Amygdala (tissue), 56 donors: Measurements from ENCODE around the gene RTP1.
"Not testable (repeated sequence)": the region's sequence is repeated elsewhere in the genome, so short reads cannot be mapped to it uniquely, and the experiment has no call there.

ENCODE experiments used
- DNase-seq, 56 donors: peaks; one replicate each; lab custom pipeline; 2025; lab: John Stamatoyannopoulos, UW

RTP1 gene

DNA sequence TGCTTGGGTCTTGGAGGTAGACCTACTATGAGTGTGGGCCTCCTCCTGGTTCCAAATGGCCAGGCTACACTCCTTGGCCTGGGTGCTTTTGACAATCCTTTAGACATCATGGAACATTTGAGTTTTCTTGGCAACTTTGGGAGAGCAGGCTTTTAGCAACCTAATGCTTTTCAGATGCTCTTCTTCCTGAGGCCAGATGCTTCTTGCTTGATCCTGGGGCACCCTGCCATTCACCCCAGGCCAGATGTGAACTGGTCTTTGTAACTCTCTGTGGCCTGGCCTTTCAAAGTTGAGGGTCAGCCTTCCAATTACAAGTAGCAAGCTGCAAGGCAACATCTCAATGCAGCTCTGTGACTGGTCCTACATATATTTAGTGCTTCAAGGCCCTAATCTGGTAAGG is 40.5 kb downstream of the RTP1 start:
- DNase-seq: no peak

GRCh38 chr3:187238239-187238638 is 41.0 kb downstream of the RTP1 start:
- DNase-seq: no peak

- DNase-seq: not testable (repeated sequence)
These were observed 41.5 kb downstream of the RTP1 start for GRCh38 chr3:187238835-187239234.

DNA sequence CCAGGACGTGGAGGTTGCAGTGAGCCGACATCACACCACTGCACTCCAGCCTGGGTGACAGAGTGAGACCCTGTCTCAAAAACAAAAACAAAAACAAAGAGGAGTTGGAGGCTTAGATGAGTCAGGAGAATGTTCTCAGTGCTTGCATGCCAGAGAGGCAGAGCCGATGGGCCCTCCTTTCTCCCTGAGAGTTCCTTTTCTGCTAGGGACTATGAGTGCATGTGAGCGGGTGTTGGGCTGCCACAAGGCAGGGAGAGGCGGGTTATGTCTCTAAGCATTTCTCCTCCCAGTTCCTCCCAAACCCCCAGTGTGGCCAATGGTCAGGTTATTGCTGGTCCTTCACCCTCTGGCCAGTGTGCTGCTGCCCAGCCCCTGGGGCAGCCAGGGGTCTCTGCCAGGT is 45.1 kb downstream of the RTP1 start:
- no peak for DNase-seq

DNA sequence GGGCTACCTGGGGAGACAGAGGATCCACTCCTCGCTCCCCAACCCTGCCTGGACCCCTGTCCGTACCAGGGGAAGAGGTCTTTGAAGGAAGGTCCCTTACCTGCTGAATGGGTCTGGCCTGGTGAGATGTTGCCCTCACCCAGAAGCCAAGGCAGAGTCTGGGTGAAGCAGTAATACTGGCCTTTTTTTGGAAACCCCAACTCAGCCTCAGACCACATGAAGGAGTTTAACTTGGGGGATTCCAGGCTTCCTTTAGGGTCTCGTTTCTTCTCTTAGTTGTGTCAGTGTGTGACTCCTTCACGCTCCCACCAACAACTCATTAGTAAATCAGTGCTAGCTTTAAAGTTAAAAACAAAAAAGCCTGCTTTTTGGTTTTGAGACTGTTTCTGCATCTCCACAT is 45.6 kb downstream of the RTP1 start:
- no peak for DNase-seq

DNA sequence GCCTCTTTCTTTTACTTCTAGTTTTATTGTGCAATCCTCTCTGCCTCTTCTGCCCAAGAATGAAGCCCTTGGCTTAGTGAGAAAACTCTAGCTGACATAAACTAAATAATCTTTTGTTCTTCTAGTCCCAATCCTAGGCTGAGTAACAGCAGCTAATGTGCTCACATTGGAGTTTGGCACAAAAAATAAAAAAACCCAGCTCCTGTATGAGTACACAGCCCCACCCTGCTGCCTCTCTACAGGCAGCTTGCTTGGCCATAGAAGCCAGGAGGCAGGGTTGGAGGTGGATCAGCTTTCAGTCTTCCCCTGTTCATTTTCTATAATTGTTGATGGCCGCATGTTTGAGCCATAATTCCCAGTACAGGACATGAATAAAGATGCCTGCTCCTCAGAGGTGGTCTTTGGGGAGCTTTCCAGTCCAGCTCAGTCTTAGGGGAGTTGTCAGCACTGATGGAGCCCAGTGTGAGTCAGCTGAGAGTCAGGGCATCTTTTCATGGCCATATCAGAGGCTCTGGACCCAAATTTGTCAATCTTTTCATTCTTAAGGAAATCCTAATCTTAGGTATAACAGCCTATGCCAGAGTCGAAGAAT is 46.7 kb downstream of the RTP1 start:
- DNase-seq: no peak

DNA sequence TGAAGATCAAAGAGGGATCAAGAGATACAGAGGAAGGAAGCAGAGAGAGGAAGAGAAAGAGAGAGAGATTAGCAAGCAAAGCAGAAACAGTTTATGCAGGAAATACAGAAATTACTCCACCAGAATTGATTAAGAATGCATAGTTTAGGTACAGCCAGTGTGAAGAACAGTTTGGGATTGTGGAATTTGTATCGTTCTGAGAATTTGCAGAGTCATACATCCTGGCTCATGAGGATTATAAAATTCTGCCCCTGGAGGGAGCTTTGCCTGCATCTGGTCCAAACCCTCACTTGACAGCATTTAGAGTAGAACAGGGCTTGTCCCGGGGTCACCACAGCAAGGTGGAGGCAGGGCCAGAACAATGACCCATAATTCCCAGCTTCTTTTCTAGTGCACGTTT is 50.1 kb downstream of the RTP1 start:
- no peak for DNase-seq
